Breast epithelium (tissue), 4 donors: ENCODE measurements around the gene GLIS1. TPM values are rescaled to one million over a fixed set of nuclear protein-coding genes. Genes with fewer than 3 reads are reported as not detected.

Source experiments
- DNase-seq, 2 donors: peaks; one replicate each; pipeline ENCODE4 v3.0.0-alpha.2; 2019; ENCODE audit warnings: low spot score in 2 of 2
- H3K27ac ChIP-seq, 2 donors: fragments of 200-600 bp; sonication (generic) in 1 of 2; one replicate each; pipeline ENCODE4 v1.5.1; 2016 to 2019; ENCODE audit warnings: mild to moderate bottlenecking in 1 of 2
- H3K27me3 ChIP-seq, 2 donors: fragments of 200-600 bp; sonication (generic) in 1 of 2; one replicate each; pipeline versions ENCODE4 v1.5.1 to v1.6.0; 2017 to 2019; ENCODE audit warnings: control low read depth in 1 of 2, mild to moderate bottlenecking in 1 of 2
- H3K36me3 ChIP-seq: fragments of 200-600 bp; one replicate; pipeline ENCODE4 v1.5.1; 2019
- H3K4me1 ChIP-seq, 2 donors: fragments of 200-600 bp; sonication (generic); one replicate each; pipeline ENCODE4 v1.5.1; 2016 to 2019; ENCODE audit warnings: control low read depth in 1 of 2
- H3K4me3 ChIP-seq, 3 donors: fragments of 200-600 bp; sonication (generic); 1 replicate in 2 of 3; 2 replicates in 1 of 3; pipeline ENCODE4 v1.5.1; 2016 to 2019; ENCODE audit warnings: mild to moderate bottlenecking in 3 of 3, moderate library complexity in 2 of 3
- H3K9me3 ChIP-seq, 2 donors: fragments of 200-600 bp; sonication (generic) in 1 of 2; one replicate each; pipeline ENCODE4 v1.5.1; 2016 to 2019; ENCODE audit warnings: control low read depth in 1 of 2
- POLR2A ChIP-seq: fragments of 450-650 bp; IDR thresholded peaks from one replicate; pipeline ENCODE4 v1.6.1; 2016; ENCODE audit warnings: antibody characterized with exemption, mild to moderate bottlenecking, moderate library complexity
- POLR2AphosphoS5 ChIP-seq, 3 donors: sonication (generic); formaldehyde crosslinking; IDR thresholded peaks; one replicate each; pipeline ENCODE4 v1.6.1; 2017; ENCODE audit warnings: antibody characterized with exemption in 3 of 3
- intact Hi-C: fragments of 100-400 bp; cut with DNase I; formaldehyde crosslinking; loops from one replicate; pipeline ENCODE4 v1.15.1; 2023; ENCODE audit warnings: low total_unique reads
- total RNA-seq, 3 donors: library from RNA; depleted of rRNA; stranded (reverse); fragments of >200 nt; gene quantifications; one replicate each; pipeline ENCODE4 v1.1.0, GENCODE V29; 2016
- TF ChIP-seq, protein P1 (sequence below), 3 donors: fragments of 450-650 bp; IDR thresholded peaks; one replicate each; pipeline ENCODE4 v1.5.1; 2016 to 2017; ENCODE audit warnings: antibody characterized with exemption in 3 of 3, mild to moderate bottlenecking in 3 of 3, moderate library complexity in 3 of 3

Gene GLIS1
- total RNA-seq, 3 donors from 2014 or later, result 0.16 to 2.0 (median 0.59) TPM

DNA sequence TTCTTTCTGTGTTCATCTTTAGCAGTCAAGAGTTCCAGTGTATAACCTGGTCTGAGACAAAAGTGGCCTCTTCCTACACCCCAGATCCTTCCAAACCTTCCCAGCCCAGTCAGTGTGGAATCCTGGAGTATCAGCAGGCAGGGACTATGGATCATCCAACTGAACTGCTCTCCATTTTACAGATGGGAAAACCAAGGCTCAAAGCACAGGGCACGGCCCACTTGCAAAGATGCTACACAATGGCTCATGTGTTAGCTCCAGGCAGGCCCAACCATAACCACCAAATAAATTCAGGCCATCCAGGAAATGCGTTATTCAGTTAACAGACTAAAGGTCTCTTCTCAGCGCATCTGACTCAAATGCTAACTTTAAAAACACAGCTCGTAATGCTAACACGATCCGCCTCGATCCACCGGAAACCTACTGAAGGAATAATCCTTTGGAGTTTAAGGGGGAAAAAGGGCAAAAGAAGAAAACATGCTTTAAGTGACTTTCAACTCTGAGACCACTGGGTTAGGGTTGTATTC, 7.1 kb downstream of the GLIS1 start:
- H3K36me3 ChIP-seq, result no peaks in the 10 kb centered on the region
- peak overlapping the region in 1 of 3 donors; percentile 15 for H3K4me3 ChIP-seq
- no peaks in the 10 kb centered on the region for H3K9me3 ChIP-seq
- H3K27ac ChIP-seq, result peak overlapping the region in 1 of 2 donors; percentile 16
- intact Hi-C loops, result no loop called here
- H3K27me3 ChIP-seq, result no peaks in the 10 kb centered on the region
- no peak for TF ChIP-seq POLR2A
- no peak for TF ChIP-seq POLR2AphosphoS5 (IDR thresholded peaks at IDR 0.05)
- DNase-seq, result no peak
- H3K4me1 ChIP-seq, result no peaks in the 10 kb centered on the region

DNA sequence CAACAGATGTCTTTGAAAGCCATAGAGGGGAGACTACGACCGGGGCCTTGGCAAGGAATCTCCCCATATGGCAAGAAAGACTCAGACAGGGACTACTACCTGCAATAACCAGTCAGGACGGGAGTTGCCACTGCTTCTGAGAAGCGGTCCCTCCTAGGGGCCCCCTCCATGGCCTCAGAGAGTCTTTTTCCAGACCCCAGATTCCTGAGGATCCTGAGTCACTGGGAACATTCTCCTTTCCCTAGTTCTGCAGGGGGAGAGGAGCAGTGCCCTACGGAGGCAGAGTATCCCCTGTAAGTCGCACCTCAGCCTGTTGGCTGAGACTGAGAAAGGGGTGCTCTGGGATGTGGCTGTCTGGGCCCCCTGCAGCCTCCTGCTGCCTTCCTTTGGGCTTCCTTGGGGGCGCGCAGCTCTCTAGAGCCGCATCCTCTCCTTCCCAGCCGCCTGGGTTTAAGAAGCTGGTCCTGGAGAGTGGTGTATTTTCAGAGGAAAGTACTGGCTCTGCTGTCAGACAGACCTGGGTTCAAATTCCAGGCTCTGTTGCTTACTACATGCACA, 7.8 kb downstream of the GLIS1 start:
- TF ChIP-seq, protein P1, sequence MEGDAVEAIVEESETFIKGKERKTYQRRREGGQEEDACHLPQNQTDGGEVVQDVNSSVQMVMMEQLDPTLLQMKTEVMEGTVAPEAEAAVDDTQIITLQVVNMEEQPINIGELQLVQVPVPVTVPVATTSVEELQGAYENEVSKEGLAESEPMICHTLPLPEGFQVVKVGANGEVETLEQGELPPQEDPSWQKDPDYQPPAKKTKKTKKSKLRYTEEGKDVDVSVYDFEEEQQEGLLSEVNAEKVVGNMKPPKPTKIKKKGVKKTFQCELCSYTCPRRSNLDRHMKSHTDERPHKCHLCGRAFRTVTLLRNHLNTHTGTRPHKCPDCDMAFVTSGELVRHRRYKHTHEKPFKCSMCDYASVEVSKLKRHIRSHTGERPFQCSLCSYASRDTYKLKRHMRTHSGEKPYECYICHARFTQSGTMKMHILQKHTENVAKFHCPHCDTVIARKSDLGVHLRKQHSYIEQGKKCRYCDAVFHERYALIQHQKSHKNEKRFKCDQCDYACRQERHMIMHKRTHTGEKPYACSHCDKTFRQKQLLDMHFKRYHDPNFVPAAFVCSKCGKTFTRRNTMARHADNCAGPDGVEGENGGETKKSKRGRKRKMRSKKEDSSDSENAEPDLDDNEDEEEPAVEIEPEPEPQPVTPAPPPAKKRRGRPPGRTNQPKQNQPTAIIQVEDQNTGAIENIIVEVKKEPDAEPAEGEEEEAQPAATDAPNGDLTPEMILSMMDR (IDR thresholded peaks at IDR 0.05), result no peak
- no peak for TF ChIP-seq POLR2A
- no peak for TF ChIP-seq POLR2AphosphoS5 (IDR thresholded peaks at IDR 0.05)
- DNase-seq, result no peak
- Histone ChIP-seq H3K4me1 (no peaks in the 10 kb centered on the region), H3K36me3 (no peaks in the 10 kb centered on the region), H3K4me3 (no peak overlapping the region), H3K27me3 (no peaks in the 10 kb centered on the region), H3K9me3 (no peaks in the 10 kb centered on the region), H3K27ac (peak overlapping the region in 1 of 2 donors; percentile 16)
- intact Hi-C loops, result no loop called here

DNA sequence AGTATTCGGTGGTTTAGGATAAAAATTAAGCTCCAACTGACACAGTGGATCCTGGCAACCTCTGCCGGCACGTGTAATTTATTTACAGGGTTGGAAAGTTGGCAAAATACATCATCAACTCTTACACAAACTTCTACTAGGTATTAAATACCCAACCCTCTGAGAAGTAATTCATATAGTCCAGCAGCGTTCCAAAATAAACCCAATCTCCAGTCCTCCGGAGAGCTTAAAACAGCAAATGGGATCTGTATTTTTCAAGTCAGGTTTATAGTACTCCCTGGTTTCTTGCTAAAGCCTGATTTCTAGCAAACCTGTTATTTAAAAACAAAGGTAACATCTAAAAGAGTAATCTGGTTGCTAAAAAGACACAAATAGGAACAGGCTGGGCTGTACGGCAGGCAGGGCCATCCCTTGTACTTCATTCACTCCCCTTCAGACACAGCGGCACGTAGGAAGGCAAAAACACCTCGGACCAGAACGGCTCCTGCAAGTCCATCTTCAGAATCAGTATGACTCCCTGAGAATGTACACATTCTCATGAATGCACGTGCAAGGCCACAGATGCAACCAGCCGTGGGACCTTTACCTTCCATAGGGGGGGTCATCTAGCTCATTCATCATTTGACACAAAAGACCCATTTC, 8.6 kb downstream of the GLIS1 start:
- no peak overlapping the region for H3K27ac ChIP-seq
- H3K4me3 ChIP-seq, result no peak overlapping the region
- no peaks in the 10 kb centered on the region for H3K4me1 ChIP-seq
- intact Hi-C loops, result no loop called here
- H3K9me3 ChIP-seq, result no peaks in the 10 kb centered on the region
- no peaks in the 10 kb centered on the region for H3K36me3 ChIP-seq
- no peak for DNase-seq
- TF ChIP-seq POLR2AphosphoS5 (IDR thresholded peaks at IDR 0.05) (no peak), POLR2A (no peak)
- TF ChIP-seq, protein P1 (IDR thresholded peaks at IDR 0.05), result no peak
- no peaks in the 10 kb centered on the region for H3K27me3 ChIP-seq

DNA sequence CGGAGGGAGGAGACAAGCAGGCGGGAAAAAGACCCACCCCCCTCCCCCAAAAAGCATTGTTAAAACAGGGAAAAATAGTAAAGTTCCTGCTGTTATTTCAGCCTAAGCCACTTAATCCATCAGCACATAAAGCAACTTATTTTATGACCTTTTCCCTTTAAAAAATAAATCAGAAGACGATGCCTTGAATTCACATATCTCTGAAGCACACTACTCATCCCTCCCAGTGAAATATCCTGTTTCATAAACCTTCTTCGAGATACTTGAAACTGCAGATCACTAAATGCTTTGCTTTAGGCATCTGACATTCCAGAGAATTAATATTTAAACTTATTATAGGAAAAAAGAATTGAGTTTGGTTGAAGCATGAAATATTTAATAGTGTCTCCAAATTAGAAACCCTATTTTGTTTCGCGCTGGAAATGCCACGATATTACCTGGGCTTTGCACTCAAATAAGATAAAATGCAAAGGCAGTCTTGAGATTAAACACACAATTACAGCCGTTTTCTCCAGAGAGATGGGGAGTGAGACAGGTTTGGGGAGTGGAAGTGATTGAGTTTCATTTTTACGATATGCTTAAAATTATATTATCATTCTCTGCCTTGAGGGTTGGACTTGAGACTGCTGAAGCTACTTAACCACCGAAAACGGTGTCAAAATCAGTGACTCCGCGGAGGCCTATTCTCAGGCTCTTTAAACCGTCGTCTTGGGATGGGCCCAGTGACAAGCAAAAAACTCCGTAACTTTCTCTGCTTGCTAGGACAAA, 9.3 kb downstream of the GLIS1 start:
- no peaks in the 10 kb centered on the region for H3K27me3 ChIP-seq
- peak overlapping the region in 1 of 2 donors; percentile 3 for H3K27ac ChIP-seq
- DNase-seq, result no peak
- intact Hi-C loops, result no loop called here
- H3K4me3 ChIP-seq, result no peak overlapping the region
- no peaks in the 10 kb centered on the region for H3K4me1 ChIP-seq
- no peaks in the 10 kb centered on the region for H3K9me3 ChIP-seq
- TF ChIP-seq, protein P1 (IDR thresholded peaks at IDR 0.05), result no peak
- TF ChIP-seq POLR2A (no peak), POLR2AphosphoS5 (IDR thresholded peaks at IDR 0.05) (no peak)
- H3K36me3 ChIP-seq, result no peaks in the 10 kb centered on the region

DNA sequence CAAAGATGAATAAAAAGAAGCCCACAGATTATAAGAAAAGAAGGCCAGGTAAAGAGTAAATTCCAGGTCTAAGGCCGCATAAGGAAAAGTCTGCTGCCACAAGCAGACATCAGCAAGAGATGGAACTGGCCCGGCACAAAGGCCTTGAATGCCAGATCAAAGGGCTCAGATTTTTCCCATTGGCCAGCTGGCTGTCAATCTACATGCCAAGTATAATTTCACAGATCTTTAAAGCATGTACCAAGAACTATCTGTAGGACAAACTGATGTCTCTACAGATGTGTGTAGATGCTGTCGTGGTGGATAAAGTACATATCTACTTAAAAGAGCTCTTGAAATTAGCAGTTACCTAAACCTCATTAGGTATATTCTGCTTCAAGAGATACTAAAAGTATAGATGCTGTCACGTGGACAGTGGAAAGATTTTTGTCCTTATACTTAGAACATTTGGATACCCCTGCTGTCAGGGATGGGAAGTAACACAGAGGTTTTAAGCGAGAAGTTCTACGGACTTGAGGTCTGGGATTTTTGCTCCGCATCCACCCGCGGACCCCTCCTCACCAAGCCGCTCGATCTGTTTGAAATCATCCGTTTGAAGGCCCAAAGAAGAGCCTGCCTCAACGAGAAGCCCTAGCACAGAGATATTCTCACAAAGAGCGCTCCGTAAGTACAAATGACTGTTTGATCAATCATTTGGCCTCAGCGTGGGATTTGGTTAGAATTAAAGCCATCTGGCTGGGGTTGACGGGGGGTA, 10.1 kb downstream of the GLIS1 start:
- no peak for TF ChIP-seq POLR2AphosphoS5 (IDR thresholded peaks at IDR 0.05)
- no peak for TF ChIP-seq POLR2A
- intact Hi-C loops, result no loop called here
- no peaks in the 10 kb centered on the region for H3K27me3 ChIP-seq
- DNase-seq, result no peak
- H3K9me3 ChIP-seq, result no peaks in the 10 kb centered on the region
- H3K27ac ChIP-seq, result peak overlapping the region in 1 of 2 donors; percentile 3
- H3K4me3 ChIP-seq, result no peak overlapping the region
- H3K36me3 ChIP-seq, result no peaks in the 10 kb centered on the region
- H3K4me1 ChIP-seq, result no peaks in the 10 kb centered on the region
